Panc1 (cell line): ENCODE data around the gene CDC23. TPM values are rescaled to one million over a fixed set of nuclear protein-coding genes. Genes with fewer than 3 reads are reported as not detected.

Experiments used
- ATAC-seq: fragments of 200-7000 bp; cut with Tn5 transposase; 2 replicates; pipeline ENCODE4 v1.9.1; 2020; ENCODE audit warnings: mild to moderate bottlenecking, moderate library complexity
- BruUV-seq: library from RNA; stranded (reverse); fragments of 400-500 nt; replicated peaks from 2 replicates; lab custom pipeline; 2021; lab: Mats Ljungman, UMichigan
- CTCF ChIA-PET: fragments of 300-600 bp; sonication (Branson Sonifier 250); formaldehyde crosslinking; loops from one replicate; lab custom pipeline; 2022; ENCODE audit warnings: antibody characterized with exemption; lab: Charles Lee
- POLR2A ChIA-PET: fragments of 300-600 bp; sonication (Branson Sonifier 250); formaldehyde crosslinking; loops from one replicate; lab custom pipeline; 2022; ENCODE audit warnings: antibody characterized with exemption; lab: Charles Lee
- DNase-seq: peaks from one replicate; pipeline ENCODE4 v3.0.0-alpha.2; 2010; ENCODE audit warnings: low read depth, low spot score
- H3K27ac ChIP-seq: 2 replicates; pipeline ENCODE4 v1.5.1; 2011; ENCODE audit warnings: mild to moderate bottlenecking, low read length, inconsistent platforms
- H3K27me3 ChIP-seq: fragments of 200-500 bp; sonication (Bioruptor generic); 2 replicates; pipeline ENCODE4 v1.6.0; 2014; ENCODE audit warnings: low read length, inconsistent platforms; ENCODE audit not compliant: control insufficient read depth, insufficient read depth
- H3K36me3 ChIP-seq: fragments of 200-500 bp; sonication (Bioruptor generic); 2 replicates; pipeline ENCODE4 v1.5.1; 2014; ENCODE audit warnings: inconsistent platforms, mild to moderate bottlenecking, low read length, moderate library complexity; ENCODE audit not compliant: control insufficient read depth, insufficient read depth
- H3K4me1 ChIP-seq: 2 replicates; pipeline ENCODE4 v1.5.1; 2011; ENCODE audit warnings: inconsistent platforms, mild to moderate bottlenecking, low read length, moderate library complexity; ENCODE audit not compliant: control insufficient read depth, insufficient read depth
- H3K4me3 ChIP-seq, 2 experiments: 2 replicates each; pipeline ENCODE4 v1.5.1; 2011 to 2012; ENCODE audit warnings: low read depth in 2 of 2, low read length in 2 of 2, mild to moderate bottlenecking in 2 of 2, inconsistent platforms in 1 of 2, moderate library complexity in 1 of 2
- H3K9me3 ChIP-seq: fragments of 200-500 bp; sonication (Bioruptor generic); 2 replicates; pipeline ENCODE4 v1.5.1; 2014; ENCODE audit warnings: low read depth, mild to moderate bottlenecking, inconsistent platforms, low read length, moderate library complexity; ENCODE audit not compliant: control insufficient read depth, insufficient read depth
- CTCF ChIP-seq: fragments of 450-650 bp; IDR thresholded peaks from 2 replicates; pipeline ENCODE4 v1.5.1; 2017; ENCODE audit warnings: mild to moderate bottlenecking
- POLR2AphosphoS5 ChIP-seq: IDR thresholded peaks from 2 replicates; pipeline ENCODE4 v1.6.1; 2012; ENCODE audit warnings: mild to moderate bottlenecking, low read depth, low read length, moderate library complexity
- REST ChIP-seq, 2 experiments: IDR thresholded peaks; 2 replicates each; pipeline ENCODE4 v1.6.1; 2011 to 2012; ENCODE audit warnings: low read depth in 2 of 2, control low read depth in 1 of 2, low read length in 1 of 2, mild to moderate bottlenecking in 1 of 2, moderate library complexity in 1 of 2; ENCODE audit not compliant: insufficient read depth in 1 of 2
- SIN3A ChIP-seq: IDR thresholded peaks from 2 replicates; pipeline ENCODE4 v1.6.1; 2012; ENCODE audit warnings: low read depth, mild to moderate bottlenecking, low read length, moderate library complexity, borderline replicate concordance; ENCODE audit not compliant: insufficient read depth
- TCF7L2 ChIP-seq: IDR thresholded peaks from 2 replicates; pipeline ENCODE4 v1.6.1; 2011; ENCODE audit warnings: mild to moderate bottlenecking, low read depth, low read length, inconsistent platforms
- in situ Hi-C: cut with HindIII; loops from 2 replicates; pipeline ENCODE4 v1.10.0; 2016; ENCODE audit warnings: low sequenced_read_pairs, low pct_unique_long_range_greater_than_20kb
- intact Hi-C: fragments of 100-400 bp; cut with micrococcal nuclease; formaldehyde crosslinking; loops from one replicate; pipeline ENCODE4 v1.10.0; 2022; ENCODE audit not compliant: unreplicated experiment
- total RNA-seq: library from RNA; stranded (reverse); gene quantifications from one replicate; pipeline ENCODE4 v1.2.1, GENCODE V29; 2021; ENCODE audit not compliant: unreplicated experiment

The CDC23 gene
- total RNA-seq, 1 experiment from 2014 or later, result 44.7 TPM

DNA sequence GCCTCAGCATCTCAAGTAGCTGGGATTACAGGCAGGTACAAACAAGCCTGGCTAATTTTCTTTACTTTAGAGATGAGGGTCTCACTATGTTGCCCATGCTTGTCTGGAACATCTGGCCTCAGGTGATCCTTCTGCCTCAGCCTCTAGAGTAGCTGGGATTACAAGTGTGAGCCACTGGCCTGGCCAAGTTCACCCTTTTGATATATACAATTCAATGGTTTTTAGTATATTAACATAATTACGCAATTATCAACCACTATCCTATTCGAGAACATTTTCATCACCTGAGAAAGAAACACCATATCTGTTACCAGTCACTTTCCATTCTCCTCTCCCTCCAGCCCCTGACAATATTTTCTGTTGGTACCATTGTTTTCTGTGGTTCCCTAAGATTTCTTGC is 3.7 kb upstream of the CDC23 start:
- in situ Hi-C loops (no loop called here), intact Hi-C loops (no loop called here)
- CTCF ChIA-PET, result interaction anchor here (0.5 to 0.6 kb wide), 2 partner anchors 18 to 176 kb away, joined by 3 to 14 read pairs; no protein-coding TSS in a partner anchor

DNA sequence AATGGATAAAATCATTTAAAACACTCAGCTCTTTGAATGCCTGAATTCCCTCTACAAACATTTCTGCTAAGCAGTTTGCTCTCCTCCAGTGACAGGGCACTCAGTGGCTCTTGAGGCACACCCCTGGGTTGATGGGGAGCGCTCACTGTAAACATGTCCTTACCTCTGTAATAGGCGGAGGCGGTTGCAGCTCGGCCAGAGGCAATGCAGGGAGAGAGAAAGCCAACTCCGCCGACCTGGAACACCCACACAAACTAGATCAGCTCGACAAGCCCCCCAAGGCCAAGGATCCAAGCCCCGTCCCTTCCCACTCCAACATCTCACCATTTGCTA is 329 bp downstream of the CDC23 start:
- no peaks in the 10 kb centered on the region for H3K9me3 ChIP-seq
- H3K4me3 ChIP-seq, result peak overlapping the region; percentile 94 to 98
- intact Hi-C loops, result no loop called here
- peak; percentile 39 for ATAC-seq
- no peaks in the 10 kb centered on the region for H3K27me3 ChIP-seq
- DNase-seq, result no peak
- H3K27ac ChIP-seq, result peak overlapping the region; percentile 91
- BruUV-seq, result TSS peak; percentile 85
- H3K4me1 ChIP-seq, result peaks cover 13% of the 10 kb centered on the region
- ChIA-PET POLR2A (interaction anchor here (0.6 kb wide), 2 partner anchors 56 to 66 kb away, joined by 3 to 4 read pairs; no protein-coding TSS in a partner anchor), CTCF (interaction anchor here (1.0 kb wide), 1 partner anchor 139 kb away, joined by 8 read pairs; the partner anchor contains the start of gene KDM3B)
- in situ Hi-C loops, result no loop called here
- TF ChIP-seq TCF7L2, result no peak
- no peak for TF ChIP-seq CTCF
- no peak for TF ChIP-seq REST (IDR thresholded peaks at IDR 0.05; ENCODE audit: insufficient read depth in 1 of 2, low read depth in 2 of 2, low read length in 1 of 2)
- TF ChIP-seq SIN3A, result no peak
- no peak for TF ChIP-seq POLR2AphosphoS5
- H3K36me3 ChIP-seq, result no peaks in the 10 kb centered on the region

More for the DNA sequence above, 3.7 kb upstream of the CDC23 start:
- TF ChIP-seq POLR2AphosphoS5 (no peak), REST (IDR thresholded peaks at IDR 0.05; ENCODE audit: insufficient read depth in 1 of 2, low read depth in 2 of 2, low read length in 1 of 2) (no peak), SIN3A (no peak), CTCF (no peak), TCF7L2 (no peak)
- no peak for ATAC-seq
- no peak overlapping the region for H3K27ac ChIP-seq
- H3K27me3 ChIP-seq, result no peaks in the 10 kb centered on the region
- POLR2A ChIA-PET, result interaction anchor here (0.6 to 0.7 kb wide), 3 partner anchors 13 to 52 kb away, joined by 4 to 7 read pairs (median 7); partner anchors contain the start of gene KIF20A
- H3K4me3 ChIP-seq, result no peak overlapping the region
- no peak for DNase-seq
- no TSS peak for BruUV-seq
- H3K4me1 ChIP-seq, result peaks cover 7% of the 10 kb centered on the region
- no peaks in the 10 kb centered on the region for H3K9me3 ChIP-seq
- no peaks in the 10 kb centered on the region for H3K36me3 ChIP-seq
